HepG2 (cell line): ENCODE data around the gene CEP104.

ENCODE experiments used
- CHD4 ChIP-seq: fragments of 200-600 bp; sonication (generic); IDR thresholded peaks from 2 replicates; pipeline ENCODE4 v1.7.0; 2017; ENCODE audit warnings: mild to moderate bottlenecking, low read length, borderline replicate concordance
- SRSF9 ChIP-seq: fragments of 200-400 bp; formaldehyde crosslinking; IDR thresholded peaks from 2 replicates; pipeline ENCODE4 v1.6.1; 2018; ENCODE audit warnings: borderline replicate concordance, mild to moderate bottlenecking, low read depth, low read length; ENCODE audit not compliant: insufficient read depth, poor library complexity, severe bottlenecking
- ZNF350 ChIP-seq: sonication (generic); formaldehyde crosslinking; IDR thresholded peaks from 2 replicates; pipeline ENCODE4 v1.4.0; 2020; ENCODE audit warnings: mild to moderate bottlenecking, low read depth, missing genetic modification reagents, borderline replicate concordance
- ZNF776 ChIP-seq: sonication (generic); formaldehyde crosslinking; IDR thresholded peaks from 2 replicates; pipeline ENCODE4 v1.4.0; 2020; ENCODE audit warnings: mild to moderate bottlenecking, missing genetic modification reagents
- ZNF841 ChIP-seq: sonication (generic); formaldehyde crosslinking; IDR thresholded peaks from 2 replicates; pipeline ENCODE4 v1.8.1; 2023; ENCODE audit warnings: missing genetic modification reagents, borderline replicate concordance
- TF ChIP-seq, protein P1 (sequence below): sonication (generic); formaldehyde crosslinking; IDR thresholded peaks from 2 replicates; pipeline ENCODE4 v1.5.0; 2020; ENCODE audit warnings: mild to moderate bottlenecking, missing genetic modification reagents, moderate library complexity
- TF ChIP-seq, protein P2 (sequence below): sonication (generic); formaldehyde crosslinking; IDR thresholded peaks from 2 replicates; pipeline ENCODE4 v1.4.0; 2020; ENCODE audit warnings: missing genetic modification reagents

DNA sequence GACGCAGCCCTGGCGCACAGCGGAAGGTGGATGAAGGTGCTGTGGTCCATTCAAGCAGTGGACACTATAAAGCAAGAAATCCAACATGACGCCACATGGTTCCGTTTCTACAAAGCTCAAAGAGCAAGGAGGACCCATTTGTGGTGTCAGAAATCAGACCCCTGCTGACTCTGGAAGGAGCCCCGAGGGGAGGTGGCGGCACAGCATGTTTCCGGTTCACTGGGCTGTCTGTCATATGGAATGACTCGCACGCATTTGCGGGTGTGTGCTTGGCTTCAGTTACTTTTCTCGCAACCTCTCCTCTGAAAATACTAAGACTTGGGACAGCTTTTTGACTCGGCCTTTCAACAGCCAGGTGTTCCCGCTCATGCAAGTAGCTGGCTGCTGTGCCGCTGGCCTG, 31.7 kb downstream of the CEP104 start:
- TF ChIP-seq, protein P1, sequence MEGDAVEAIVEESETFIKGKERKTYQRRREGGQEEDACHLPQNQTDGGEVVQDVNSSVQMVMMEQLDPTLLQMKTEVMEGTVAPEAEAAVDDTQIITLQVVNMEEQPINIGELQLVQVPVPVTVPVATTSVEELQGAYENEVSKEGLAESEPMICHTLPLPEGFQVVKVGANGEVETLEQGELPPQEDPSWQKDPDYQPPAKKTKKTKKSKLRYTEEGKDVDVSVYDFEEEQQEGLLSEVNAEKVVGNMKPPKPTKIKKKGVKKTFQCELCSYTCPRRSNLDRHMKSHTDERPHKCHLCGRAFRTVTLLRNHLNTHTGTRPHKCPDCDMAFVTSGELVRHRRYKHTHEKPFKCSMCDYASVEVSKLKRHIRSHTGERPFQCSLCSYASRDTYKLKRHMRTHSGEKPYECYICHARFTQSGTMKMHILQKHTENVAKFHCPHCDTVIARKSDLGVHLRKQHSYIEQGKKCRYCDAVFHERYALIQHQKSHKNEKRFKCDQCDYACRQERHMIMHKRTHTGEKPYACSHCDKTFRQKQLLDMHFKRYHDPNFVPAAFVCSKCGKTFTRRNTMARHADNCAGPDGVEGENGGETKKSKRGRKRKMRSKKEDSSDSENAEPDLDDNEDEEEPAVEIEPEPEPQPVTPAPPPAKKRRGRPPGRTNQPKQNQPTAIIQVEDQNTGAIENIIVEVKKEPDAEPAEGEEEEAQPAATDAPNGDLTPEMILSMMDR, result no peak
- TF ChIP-seq CHD4 (no peak), ZNF841 (CRISPR knock-in tag) (no peak), ZNF776 (CRISPR knock-in tag) (no peak), ZNF350 (no peak), SRSF9 (no peak)
- TF ChIP-seq, protein P2, sequence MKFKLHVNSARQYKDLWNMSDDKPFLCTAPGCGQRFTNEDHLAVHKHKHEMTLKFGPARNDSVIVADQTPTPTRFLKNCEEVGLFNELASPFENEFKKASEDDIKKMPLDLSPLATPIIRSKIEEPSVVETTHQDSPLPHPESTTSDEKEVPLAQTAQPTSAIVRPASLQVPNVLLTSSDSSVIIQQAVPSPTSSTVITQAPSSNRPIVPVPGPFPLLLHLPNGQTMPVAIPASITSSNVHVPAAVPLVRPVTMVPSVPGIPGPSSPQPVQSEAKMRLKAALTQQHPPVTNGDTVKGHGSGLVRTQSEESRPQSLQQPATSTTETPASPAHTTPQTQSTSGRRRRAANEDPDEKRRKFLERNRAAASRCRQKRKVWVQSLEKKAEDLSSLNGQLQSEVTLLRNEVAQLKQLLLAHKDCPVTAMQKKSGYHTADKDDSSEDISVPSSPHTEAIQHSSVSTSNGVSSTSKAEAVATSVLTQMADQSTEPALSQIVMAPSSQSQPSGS (CRISPR knock-in tag), result no peak
